NCI-H1105 (cell line): ENCODE measurements around the gene PRKD2.

Source experiments
- DNase-seq: peaks from one replicate; lab custom pipeline; 2025; lab: John Stamatoyannopoulos, UW

Gene PRKD2

DNA sequence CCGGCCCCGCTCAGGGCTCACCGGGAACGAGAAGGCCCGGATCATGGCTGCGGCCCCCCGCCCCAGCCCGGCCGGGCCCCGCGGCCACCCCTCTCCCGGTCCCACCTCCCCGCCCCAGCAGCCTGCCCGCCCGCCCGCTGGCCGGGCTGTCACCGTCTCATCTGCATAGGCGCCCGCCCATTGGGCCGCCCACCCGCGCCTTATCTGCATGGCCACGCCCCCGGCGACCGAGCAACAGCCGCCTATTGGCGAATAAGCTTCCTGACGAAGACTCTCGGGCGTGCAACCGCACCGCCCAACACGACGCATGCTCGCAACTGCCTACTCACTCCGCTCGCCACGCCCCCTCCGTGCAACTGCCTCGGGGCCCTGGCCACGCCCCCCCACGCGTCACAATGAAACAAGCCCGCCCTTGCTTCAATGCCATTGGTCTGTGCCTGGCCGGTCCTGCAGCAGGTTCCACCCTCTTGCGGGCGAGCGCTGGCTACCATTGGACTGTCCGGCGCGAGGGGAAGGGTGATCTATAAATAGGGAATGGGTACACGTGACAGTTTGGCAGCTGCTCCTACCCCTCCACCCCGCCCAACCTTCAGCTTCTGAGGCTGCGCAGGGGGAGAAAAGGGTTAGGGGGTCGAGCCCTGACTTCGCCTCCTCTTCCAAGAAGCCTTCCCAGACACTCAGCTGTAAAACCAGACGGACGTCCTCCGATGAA, 55.7 kb downstream of the PRKD2 start, which contains the start of gene DACT3:
DACT3 (minus strand) TSS at position 163 of the 712 bp plus-strand sequence; CDS start at position 45, 118 bp downstream.
- DNase-seq, result peak; percentile 100

DNA sequence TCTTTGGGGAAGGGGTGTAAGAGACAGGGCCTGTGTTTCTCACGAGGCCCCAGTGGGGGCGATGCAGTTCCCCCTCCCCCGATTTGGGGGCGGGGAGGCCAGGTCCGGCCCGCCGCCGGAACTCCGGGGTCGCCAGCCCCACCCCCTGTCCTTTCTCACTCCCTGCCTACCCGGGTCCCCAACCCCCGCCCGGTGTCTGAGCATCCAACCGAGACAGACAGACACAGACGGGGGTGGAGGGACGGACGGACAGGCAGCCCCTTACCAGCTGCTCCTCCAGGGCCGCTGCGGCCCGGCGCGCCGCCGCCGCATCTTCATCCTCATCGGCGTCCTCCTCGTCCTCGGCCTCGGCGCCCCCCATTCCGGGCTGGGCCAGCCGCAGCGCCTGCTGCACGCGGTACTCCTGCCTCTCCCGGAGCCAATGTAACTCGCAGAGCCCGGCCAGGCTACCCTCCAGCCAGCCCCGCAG, 56.3 kb downstream of the PRKD2 start:
- no peak for DNase-seq

DNA sequence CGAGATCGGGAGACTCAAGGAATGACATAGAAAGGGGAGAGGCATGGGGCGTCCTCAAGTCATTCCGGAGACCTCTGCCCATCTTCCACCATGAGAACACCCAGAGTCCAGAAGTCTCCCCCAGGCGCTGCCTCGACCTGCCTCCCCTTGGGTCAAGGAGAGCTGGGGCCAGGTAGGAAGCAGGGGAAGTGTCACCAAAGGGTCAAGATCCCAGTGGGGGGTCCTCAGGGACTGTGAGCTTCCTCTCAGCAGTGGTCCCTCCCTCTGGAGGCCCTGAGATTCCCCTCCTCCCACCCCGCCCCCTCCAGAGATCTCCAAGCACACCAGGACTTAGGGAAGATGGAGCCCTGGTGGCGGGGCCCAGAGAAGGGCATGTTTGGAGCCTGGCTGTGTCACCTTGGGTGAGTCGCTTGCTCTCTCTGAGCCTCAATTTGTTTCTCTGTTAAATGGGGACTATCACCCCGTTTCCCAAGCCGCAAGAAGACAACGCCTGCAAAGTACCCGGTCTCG, 56.9 kb downstream of the PRKD2 start:
- DNase-seq, result no peak

DNA sequence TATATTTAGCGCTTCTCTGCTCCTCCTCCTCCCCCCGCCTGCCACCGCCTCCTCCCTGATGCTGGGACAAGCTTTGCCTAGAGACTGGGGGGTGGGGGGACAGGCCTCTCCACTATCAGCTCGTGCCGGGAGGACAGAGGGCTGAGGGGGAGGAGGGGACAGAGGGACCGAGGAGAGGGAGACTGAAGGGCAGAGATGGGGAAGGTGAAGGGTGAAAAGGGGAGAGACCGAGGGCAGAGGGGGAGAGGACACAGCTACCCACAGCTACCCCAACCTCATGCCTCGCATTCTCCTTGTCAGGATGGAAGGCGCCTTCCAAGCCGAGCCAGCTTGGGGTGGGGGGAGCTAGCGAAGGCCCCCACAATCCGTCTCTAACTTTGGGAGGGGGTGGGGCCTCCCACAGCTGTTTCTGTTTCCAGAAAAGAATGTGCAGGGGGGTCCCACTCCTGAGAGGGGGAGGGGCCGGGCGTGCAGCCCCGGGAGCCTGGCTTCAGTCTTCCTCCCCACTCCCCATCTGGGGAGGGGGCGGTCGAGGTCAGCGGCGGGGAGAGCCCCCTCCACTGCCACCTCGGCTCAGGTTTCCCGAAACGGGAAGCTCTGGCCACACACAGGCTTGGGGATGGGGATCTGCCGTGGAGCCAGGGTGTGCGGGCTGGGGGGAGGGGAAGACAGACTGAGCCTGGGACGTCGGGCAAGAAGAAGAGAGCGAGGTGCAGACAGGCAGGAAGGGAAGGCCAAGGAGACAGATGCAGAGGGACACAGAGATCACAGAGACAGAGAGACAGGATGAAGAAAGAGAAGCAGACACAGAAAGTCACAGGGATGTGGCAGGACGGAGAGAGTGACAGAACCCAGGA, 57.5 kb downstream of the PRKD2 start:
- no peak for DNase-seq

DNA sequence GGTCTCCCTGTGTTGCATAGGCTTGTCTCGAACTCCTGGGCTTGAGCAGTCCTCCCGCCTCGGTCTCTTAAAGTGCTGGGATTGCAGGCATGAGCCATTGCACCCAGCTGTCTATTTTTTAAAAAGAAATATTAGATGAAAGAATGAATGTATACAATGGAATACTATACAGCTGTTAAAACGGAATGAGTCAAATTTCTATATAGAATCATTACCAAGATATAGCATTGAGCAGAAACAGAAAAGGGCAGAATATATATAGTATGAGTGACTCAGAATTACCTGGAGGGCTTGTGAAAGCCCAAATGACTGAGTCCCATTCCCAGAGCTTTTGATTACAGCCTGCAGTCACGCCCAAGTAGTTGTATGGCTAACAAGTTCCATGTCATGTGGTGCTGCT, 60.4 kb downstream of the PRKD2 start:
- no peak for DNase-seq

DNA sequence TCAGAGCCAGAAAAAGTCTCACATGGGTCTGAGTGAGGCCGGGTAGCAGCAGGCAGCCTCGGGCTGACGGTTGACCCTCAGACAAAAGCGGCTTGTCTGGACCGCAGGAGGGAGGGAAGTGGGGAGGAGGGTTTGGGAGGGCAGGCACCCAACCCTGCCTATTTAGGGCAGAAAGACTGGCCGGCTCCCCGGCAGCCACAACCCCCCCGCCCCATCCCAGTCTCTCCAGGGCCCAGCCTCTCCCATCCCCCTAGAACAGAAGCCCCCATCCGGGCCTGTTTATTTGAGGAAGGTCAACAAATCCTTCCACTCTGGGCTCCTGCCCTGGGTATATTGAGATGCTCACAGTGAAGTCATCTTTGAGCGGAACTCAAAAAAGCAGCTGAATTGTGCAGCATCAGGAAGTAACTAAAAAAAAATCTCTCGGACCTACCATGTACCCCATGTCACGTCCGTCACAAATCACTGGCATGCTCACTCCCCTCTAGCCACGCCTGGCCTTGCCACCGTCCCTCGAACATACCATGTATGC, 62.2 kb downstream of the PRKD2 start:
- no peak for DNase-seq

DNA sequence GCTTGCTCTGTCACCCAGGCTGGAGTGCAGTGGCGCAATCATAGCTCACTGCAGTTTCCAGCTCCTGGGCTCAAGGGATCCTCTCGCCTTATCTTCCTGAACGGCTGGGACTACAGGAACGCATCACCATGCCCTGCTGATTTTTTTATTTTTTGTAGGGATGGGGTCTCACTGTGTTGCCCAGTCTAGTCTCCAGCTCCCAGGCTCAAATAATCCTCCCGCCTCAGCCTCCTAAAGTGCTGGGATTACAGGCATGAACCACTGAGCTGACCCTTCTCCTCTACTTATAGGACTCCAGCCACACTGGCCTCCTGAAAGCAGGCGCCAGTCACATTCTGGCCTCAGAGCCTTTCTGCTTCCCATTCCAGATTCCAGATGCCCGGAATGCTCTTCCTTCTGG, 66.5 kb downstream of the PRKD2 start:
- DNase-seq, result no peak

DNA sequence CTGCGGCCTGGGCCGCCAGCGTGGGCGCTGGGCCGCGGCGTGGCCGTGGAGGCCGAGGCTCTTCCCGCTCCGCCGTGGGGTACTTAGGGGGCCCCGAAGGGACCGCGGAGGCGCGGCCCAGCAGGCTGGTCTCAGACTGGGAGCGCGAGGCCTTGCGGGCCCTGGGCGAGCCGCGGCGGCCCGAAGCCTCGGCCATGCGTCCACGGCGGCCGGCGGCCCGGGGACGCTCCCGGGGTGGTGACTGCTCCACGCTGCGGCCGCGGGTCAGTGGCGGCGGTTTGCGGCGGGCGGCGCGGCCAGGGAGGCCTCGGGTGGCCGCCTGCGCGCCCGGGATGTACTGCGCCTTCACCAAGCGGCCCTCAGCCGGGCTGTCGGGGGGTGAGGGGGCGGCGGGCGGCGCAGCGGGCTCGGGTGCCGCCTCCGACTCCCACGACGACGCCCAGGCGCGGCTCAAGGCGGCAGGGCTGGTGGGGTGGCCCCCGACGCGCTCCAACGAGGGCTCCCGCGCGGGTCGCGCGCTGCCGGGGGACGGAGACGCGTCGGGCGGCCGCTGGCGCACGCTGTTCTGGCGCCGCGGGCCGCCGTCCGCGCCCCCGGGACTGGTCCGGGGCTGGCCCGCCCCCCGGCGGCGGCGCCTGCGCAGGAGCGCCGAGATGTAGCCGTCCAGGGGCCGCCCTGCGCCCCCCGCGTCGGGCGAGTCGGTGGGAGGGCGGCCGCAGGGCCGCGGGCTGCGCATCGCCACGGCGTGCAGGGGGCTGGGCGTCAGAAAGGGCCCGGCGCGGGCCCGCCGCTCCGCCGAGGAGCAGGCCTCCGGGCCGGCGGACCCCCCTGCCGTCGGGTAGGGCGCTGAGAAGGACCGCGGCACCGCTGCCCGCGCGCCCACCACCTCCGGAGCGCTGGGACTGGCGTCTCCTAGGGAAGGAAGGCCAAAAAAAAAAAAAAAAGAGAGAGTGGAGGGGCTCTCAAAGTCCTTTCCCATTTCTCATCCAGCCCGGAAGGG, 67.7 kb downstream of the PRKD2 start:
- no peak for DNase-seq

DNA sequence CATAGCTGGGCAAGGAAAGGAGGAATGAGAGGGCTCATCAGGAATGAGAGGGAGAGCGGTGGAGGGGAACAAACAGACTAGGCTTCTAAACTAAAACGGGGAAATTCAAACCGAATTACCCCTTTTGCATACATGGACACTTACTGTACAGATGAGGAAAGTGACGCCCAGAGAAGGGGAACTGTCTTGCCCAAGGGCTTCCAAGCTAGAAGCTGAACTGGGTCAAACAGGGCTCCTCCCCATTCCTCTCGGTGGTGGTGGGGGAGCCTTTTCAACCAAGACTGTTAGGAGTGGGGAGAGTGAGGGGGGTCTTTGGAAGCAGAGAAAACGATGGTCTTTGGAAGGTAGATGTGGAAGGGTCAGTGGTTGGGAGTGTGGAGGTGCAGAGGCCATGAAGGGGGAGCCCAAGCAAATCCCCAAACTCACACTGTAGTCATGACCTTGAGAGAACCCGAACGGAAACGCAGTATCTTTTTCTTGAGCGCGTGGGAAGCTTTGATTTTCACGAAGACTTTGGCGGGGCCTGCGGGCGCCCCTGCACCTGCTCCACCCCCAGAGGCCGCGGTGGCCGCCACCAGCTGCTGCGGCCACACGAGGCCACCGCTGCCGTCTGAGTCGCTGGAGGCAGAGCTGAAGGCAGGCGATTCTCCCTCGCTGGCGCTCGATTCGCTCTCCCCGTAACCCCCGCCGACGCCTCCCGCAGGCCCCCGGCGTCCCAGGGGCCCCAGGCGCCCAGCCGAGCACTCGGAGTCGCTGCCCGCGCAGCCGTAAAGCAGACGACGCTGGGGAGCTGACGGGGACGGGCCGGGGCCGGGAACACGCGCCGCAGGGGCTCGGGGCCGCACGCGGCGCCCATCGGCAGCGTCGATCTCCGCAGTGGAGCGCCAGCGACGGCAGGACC, 68.6 kb downstream of the PRKD2 start:
- DNase-seq, result no peak

DNA sequence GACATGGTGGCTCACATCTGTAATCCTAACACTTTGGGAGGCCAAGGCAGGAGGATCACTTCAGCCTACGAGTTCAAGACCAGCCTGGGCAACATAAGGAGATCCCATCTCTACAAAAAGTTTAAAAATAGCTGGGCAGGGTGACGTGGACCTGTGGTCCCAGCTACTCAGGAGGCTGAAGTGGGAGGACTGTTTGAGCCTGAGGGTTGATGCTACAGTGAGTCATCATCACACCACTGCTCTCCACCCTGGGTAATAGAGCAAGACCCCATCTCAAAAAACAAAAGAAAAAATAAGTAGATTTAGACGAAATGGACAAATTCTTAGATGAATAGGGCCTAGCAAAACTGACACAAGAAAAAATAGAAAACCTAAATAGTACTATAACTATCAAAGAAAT, 70.5 kb downstream of the PRKD2 start:
- no peak for DNase-seq

DNA sequence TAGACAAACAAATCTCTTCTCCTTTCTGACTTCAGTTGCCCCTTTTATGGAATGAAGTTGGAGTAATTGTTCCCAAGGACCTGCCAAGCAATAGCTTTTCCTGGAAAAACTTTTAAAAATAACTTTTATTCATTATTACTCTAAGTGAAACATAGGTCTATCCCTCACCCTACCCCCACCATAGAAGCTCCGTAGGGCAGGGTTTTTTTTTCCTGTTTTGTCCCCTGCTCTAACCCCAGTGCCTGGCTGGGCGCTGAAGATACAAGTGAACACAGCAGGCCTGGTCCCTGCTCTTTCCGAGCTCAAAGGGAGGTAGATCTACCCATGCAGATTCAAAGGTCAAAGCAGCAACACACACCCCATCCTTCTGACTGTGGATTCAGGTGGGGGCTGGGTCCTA, 72.2 kb downstream of the PRKD2 start:
- no peak for DNase-seq

DNA sequence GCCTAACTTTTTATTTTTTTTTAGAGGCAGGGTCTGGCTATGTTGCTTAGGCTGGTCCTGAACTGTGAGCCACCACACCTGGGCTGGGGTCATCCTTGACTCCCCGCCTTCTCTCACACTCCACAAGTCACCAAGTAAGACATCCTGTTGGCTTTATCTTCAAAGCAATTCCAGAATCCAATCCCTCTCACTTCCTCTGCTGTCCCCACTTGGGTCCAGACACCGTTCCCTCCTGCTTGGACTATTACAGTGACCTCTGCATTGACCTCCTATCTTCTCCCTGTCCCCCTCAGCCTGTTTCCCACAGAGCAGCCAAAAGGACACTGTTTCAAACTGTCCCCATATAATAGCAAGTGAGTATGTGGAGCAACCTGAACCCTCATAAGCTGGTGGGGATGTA, 76.3 kb downstream of the PRKD2 start:
- DNase-seq, result no peak

DNA sequence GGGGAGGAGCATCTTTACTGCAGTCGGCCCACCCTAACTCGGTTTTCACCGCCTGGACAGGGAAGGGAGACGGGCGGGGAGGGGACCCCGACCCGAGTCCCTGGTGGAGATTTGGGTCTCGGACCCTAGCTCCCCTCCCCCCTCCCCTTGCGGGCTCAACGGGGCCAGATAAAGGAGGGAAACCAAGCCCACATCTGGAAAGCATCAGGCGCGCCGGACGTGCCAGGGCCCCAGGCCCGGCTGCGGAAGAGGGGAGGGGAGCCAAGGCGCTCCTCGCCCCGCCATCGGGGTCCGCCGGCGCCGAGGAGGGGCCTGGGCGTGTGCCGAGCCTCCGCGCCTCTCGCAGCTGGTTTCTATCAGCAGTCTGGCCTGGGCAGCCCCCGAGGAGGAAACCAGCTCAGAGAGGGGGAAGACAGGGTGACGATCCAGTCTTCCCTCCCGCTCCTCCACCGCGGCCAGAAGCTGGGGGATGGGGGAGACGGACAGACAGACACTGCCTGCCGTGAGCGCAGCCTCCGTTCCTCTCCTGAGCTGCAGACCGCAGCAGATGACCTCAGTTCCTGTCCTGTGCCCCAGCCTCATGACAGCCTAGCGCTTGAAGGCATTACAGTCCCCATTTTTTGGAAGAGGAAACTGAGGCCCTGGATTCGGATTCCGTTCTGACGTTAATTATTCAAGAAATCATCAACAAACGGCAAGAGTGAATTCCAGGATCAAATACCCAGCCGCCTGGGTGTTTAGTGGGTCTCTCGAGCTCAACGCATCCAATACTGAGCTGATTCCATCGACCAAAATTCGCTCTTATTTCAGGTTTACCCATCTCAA, 77.3 kb downstream of the PRKD2 start:
- DNase-seq, result peak; percentile 61

DNA sequence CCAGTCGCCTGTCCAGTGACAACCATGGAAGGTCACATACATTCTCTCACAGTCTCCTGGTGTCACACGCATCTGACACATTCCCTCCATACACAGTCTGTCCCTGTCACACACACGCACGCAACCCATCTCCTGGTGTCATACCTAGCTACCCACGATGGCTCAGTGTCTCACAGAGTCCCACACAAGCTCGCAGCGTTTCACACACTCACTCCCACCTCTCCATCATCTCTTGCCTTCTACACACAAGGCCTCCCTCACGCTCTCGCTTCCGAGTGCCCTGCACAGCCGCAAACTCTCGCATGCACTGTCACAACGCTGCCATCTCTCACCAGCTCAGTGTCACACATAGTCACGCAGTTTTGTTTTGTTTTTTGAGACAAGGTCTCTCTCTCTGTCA, 79.7 kb downstream of the PRKD2 start:
- DNase-seq, result no peak

DNA sequence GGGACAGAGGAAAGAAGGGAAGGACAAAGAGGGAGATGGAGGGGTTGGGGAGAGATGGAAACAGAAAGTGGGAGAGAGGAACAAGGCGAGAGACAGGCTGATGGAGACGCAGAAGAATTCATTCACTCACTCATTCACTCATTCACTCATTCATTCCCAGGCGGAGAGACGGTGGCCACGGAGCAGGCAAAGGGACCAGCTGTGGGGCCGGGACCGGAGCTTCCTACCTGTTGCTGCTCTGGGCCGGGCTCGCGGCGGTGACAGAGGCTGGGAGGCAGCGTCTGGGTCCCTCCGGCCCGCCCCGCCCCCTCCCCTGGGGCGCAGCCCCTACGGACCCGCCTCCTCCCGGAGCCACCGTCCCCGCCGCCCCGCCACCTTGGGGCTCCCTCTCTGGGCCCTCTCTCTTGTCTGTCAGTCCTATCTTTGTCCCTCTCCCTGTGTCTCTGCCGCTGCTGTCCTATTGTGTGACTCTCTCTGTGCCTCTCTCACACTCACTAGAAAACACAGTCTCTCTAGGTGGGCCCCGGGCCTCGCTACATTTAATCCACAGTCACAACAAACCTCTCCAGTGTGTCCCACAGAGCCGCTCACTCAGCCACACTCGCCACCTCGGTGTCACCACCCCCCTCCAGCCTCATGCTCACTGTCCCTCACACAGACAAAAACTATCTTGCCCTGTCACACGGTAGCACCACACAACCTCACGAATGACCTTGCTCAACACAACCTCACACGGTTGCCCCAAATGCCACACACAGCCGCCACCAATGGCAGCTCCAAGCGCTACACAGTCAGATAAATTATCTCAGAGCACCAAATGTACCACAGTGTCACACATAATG, 80.8 kb downstream of the PRKD2 start, which contains the start of gene GNG8:
GNG8 (minus strand) TSS at position 283 of the 842 bp plus-strand sequence. CDS start 1,520 bp downstream, outside the sequence.
- DNase-seq, result no peak

DNA sequence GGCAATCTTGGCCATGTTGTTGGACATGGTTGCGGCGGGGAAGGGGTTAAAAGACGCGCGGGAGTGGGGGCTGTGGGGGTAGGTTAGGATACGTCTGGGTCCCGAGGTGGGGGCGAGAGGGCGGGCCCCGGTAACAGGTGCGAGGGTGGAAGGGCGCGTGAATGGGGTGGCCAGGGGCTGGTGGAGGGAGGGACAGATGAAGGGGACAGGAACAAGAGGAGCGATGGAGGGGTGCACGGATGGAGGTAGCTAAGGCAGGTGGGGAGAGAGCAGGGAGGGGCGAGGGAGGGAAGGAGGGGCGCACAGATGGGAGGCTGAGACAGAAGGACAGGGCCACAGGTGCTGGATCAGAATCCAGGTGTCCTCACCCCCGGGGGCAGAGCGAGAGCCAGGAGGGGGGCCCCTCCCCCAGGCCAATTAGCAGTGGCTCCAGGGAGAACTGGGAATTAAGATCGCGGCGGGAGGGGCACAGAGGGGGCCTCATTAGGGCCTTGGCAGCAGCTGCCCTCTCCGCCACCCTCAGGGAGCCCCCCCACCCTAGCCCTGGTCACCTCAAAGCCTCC, 82.2 kb downstream of the PRKD2 start:
- peak; percentile 90 for DNase-seq

DNA sequence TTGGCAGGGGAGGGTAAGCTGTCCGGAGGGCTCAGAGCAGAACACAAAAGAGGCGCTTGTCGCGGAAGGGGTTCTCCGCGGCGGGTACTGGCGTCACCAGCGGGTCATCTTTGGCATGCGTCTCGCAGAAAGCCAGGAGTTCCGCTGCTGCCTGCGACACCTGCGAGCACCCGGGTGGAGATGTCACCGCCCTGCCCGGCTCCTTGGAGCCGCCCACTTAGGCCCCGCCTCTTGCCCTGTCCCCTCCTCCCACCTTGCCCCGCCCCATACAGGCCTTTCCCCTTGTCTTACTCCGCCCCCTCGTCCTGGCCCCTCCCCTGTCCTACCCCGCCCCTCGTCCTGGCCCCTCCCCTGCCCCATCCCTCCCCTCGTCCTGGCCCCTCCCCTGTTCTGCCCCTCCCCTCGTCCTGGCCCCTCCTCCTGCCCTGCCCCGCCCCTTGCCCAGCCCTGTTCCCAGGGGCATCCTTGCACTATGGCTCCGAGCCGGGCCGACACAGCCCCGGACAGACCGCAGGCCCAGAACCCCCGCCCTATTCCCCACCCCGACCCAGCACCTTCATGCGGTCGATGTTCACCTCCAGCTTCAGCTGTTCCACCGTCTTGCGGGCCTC, 82.8 kb downstream of the PRKD2 start:
- DNase-seq, result peak; percentile 71

DNA sequence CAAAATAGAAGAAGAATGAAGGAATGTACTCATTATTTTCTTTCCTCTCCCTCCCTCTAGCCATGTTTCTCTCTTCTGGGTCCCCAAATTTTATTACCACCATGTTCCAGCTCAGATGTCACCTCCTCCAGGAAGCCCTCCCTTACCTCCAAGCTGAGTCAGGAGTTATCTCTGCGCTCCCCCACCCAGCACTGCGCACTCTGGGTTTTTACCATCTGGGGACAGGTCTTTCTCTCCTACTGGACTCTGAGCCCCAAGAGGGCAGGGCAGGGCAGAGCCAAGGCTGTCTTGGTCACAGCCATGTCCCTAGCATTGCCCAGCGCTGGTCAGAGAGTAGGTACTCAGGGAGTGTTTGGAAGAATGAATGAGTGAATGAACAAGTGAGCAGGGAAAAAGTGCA, 83.8 kb downstream of the PRKD2 start:
- no peak for DNase-seq
